Dendritic cell treated with granulocyte-macrophage colony-stimulating factor and Interleukin-4, amounts not matched to agents 40 ng/mL and 50 ng/mL, for 4 days (primary cell): ENCODE measurements around the gene KIF5C.
"Not testable (repeated sequence)": the region's sequence is repeated elsewhere in the genome, so short reads cannot be mapped to it uniquely, and the experiment has no call there.

Experiments
- H3K27ac Mint-ChIP-seq: one replicate; pipeline ENCODE4 v1.8.0; 2022; ENCODE audit warnings: mild to moderate bottlenecking, mixed read lengths
- H3K27me3 Mint-ChIP-seq: one replicate; pipeline ENCODE4 v1.8.0; 2022; ENCODE audit warnings: mild to moderate bottlenecking, mixed read lengths
- H3K36me3 Mint-ChIP-seq: one replicate; pipeline ENCODE4 v1.8.0; 2022; ENCODE audit warnings: low read depth, mixed read lengths
- H3K4me1 Mint-ChIP-seq: one replicate; pipeline ENCODE4 v1.8.0; 2022; ENCODE audit warnings: low read depth, mixed read lengths
- H3K4me3 Mint-ChIP-seq: one replicate; pipeline ENCODE4 v1.8.0; 2022; ENCODE audit warnings: mild to moderate bottlenecking, moderate library complexity, mixed read lengths
- H3K9me3 Mint-ChIP-seq: one replicate; pipeline ENCODE4 v1.8.0; 2022; ENCODE audit warnings: mixed read lengths
- intact Hi-C: fragments of 100-400 bp; cut with micrococcal nuclease; formaldehyde crosslinking; loops from one replicate; pipeline ENCODE4 v1.15.0; 2022

The KIF5C gene

GRCh38 chr2:148968301-148968700, 93.3 kb downstream of the KIF5C start:
- no peaks in the 10 kb centered on the region for H3K27me3 Mint-ChIP-seq
- H3K4me1 Mint-ChIP-seq, result peaks cover 23% of the 10 kb centered on the region
- H3K27ac Mint-ChIP-seq, result no peak overlapping the region
- H3K4me3 Mint-ChIP-seq, result no peak overlapping the region
- no peaks in the 10 kb centered on the region for H3K9me3 Mint-ChIP-seq
- H3K36me3 Mint-ChIP-seq, result no peaks in the 10 kb centered on the region
- intact Hi-C loops, result no loop called here

DNA sequence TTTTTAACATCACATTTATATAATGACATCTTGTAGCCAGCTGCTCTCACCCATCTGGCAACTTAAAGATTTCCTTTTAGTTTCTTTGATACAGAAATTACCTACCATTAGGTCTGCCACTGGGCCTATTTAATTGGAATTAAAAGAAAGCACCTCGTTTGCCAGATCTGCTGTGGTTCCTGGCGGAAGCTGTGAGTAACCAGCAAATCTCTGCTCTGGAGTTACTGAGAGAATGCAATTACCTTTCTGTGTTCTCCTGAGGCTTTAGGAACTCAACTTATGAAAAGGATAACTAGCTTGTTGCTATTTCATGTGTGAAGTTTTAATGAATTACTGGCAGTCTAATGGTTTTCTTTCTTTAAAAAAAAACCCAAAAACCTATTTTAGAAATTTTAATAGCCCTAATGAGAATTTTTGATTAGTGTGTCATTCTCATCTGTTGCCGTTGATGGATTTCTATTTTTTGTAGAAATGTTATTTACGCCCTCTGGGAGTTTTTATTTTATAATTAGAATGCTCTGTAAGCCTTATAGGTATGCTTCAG, 93.8 kb downstream of the KIF5C start:
- no peak overlapping the region for H3K27ac Mint-ChIP-seq
- H3K4me3 Mint-ChIP-seq, result no peak overlapping the region
- intact Hi-C loops, result no loop called here
- peaks cover 23% of the 10 kb centered on the region for H3K4me1 Mint-ChIP-seq
- H3K9me3 Mint-ChIP-seq, result no peaks in the 10 kb centered on the region
- H3K27me3 Mint-ChIP-seq, result no peaks in the 10 kb centered on the region
- H3K36me3 Mint-ChIP-seq, result no peaks in the 10 kb centered on the region

DNA sequence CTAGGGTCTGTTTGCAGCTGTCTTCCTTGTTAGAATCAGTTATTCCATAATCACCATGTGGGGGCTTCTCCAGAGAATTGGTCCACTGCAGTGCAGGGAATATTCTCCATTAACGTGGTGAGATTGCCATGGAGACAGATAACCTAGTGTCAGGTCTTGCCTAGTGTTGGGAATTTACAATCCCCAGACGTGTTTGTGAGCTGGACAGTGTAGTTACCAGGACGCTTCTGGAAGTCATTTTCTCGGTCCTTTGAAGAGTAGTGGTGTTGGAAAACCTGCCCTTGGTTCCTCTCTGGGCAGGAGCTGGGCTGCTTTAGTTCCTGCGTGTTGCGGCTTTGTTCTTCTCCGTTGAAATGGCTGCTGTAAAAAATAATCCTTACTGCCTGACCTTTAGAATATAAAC, 94.6 kb downstream of the KIF5C start:
- Mint-ChIP-seq H3K27ac (no peak overlapping the region), H3K9me3 (no peaks in the 10 kb centered on the region), H3K27me3 (no peaks in the 10 kb centered on the region), H3K4me3 (no peak overlapping the region), H3K4me1 (peaks cover 23% of the 10 kb centered on the region), H3K36me3 (no peaks in the 10 kb centered on the region)
- intact Hi-C loops, result no loop called here

DNA sequence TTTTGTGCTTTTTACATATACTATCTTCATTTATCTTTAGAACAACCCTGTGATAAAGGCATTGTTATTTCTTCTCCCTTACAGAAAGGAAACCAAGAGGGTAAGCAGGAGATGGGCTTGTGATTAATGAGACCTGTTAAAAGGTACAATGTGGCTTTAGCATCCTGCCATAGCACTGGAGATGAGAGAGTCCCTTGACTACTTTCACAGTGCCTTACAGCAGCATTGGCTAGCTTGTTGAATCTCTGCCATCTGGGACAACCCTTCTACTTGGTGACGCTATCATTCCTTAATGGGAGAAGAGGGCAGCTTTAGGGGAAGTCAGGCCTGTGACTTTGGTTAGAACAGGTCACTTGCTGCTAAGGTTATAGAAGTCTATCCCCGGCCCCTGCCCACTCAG, 95.4 kb downstream of the KIF5C start:
- H3K4me3 Mint-ChIP-seq, result no peak overlapping the region
- H3K9me3 Mint-ChIP-seq, result no peaks in the 10 kb centered on the region
- H3K27ac Mint-ChIP-seq, result no peak overlapping the region
- H3K36me3 Mint-ChIP-seq, result no peaks in the 10 kb centered on the region
- H3K4me1 Mint-ChIP-seq, result peaks cover 19% of the 10 kb centered on the region
- intact Hi-C loops, result no loop called here
- no peaks in the 10 kb centered on the region for H3K27me3 Mint-ChIP-seq

DNA sequence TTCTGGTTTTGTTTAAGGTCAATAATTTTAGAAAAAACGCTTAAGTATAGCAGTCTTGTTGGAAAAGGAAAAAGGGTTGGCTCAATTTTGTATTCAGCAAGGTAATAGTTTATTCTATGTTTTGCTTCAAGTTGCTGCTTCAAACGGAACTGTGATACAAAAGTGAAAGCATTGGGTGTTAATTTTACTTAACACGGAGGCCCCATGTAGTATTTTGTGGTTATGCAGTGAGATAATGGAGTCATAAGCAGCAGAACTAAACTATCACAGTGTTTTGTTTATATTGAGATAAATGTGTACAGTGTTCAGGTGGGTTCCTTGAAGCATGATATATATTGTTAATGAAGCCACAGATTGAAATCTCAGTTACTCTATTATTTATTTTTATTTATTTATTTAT, 96.5 kb downstream of the KIF5C start:
- Mint-ChIP-seq H3K4me1 (peaks cover 15% of the 10 kb centered on the region), H3K27ac (no peak overlapping the region), H3K4me3 (no peak overlapping the region), H3K36me3 (no peaks in the 10 kb centered on the region), H3K27me3 (no peaks in the 10 kb centered on the region), H3K9me3 (no peaks in the 10 kb centered on the region)
- intact Hi-C loops, result no loop called here

- H3K27ac Mint-ChIP-seq, result no peak overlapping the region
- no peaks in the 10 kb centered on the region for H3K9me3 Mint-ChIP-seq
- H3K27me3 Mint-ChIP-seq, result no peaks in the 10 kb centered on the region
- H3K4me3 Mint-ChIP-seq, result no peak overlapping the region
- peaks cover 15% of the 10 kb centered on the region for H3K4me1 Mint-ChIP-seq
- no peaks in the 10 kb centered on the region for H3K36me3 Mint-ChIP-seq
- intact Hi-C loops, result no loop called here
These were observed 99.1 kb downstream of the KIF5C start for GRCh38 chr2:148974095-148974494.

GRCh38 chr2:148978026-148978685, 103.1 kb downstream of the KIF5C start:
- Mint-ChIP-seq H3K36me3 (no peaks in the 10 kb centered on the region), H3K9me3 (no peaks in the 10 kb centered on the region), H3K4me1 (peaks cover 16% of the 10 kb centered on the region), H3K4me3 (no peak overlapping the region), H3K27ac (no peak overlapping the region), H3K27me3 (no peaks in the 10 kb centered on the region)
- intact Hi-C loops, result no loop called here

DNA sequence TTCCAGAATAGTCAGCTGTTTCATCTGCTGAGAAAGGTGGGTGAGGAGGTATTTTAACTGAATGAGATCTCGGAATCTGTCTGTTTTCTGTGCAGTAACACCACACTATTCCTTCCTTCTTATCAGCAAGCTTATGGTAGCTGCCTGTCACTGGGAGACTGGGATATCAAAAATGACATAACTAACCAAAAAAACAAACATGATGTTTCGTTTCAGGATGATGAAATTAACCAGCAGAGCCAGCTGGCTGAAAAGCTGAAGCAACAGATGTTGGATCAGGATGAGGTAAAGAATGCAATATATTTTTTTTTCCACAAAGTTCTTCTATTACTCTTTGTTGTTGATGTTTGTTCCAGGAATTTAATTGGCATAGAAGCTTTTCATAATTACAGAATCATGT, 103.7 kb downstream of the KIF5C start:
- intact Hi-C loops, result no loop called here
- Mint-ChIP-seq H3K27ac (no peak overlapping the region), H3K4me3 (no peak overlapping the region), H3K9me3 (no peaks in the 10 kb centered on the region), H3K4me1 (peaks cover 16% of the 10 kb centered on the region), H3K36me3 (no peaks in the 10 kb centered on the region), H3K27me3 (no peaks in the 10 kb centered on the region)

- Mint-ChIP-seq H3K36me3 (no peaks in the 10 kb centered on the region), H3K4me3 (no peak overlapping the region), H3K9me3 (no peaks in the 10 kb centered on the region), H3K4me1 (peaks cover 16% of the 10 kb centered on the region), H3K27me3 (no peaks in the 10 kb centered on the region), H3K27ac (no peak overlapping the region)
- intact Hi-C loops, result no loop called here
These were observed 104.3 kb downstream of the KIF5C start for GRCh38 chr2:148979164-148979918.

GRCh38 chr2:148979919-148980277, 104.9 kb downstream of the KIF5C start:
- Mint-ChIP-seq H3K4me3 (no peak overlapping the region), H3K27ac (no peak overlapping the region), H3K27me3 (no peaks in the 10 kb centered on the region), H3K4me1 (peaks cover 16% of the 10 kb centered on the region), H3K36me3 (no peaks in the 10 kb centered on the region), H3K9me3 (no peaks in the 10 kb centered on the region)
- intact Hi-C loops, result no loop called here

GRCh38 chr2:148980496-148980895, 105.5 kb downstream of the KIF5C start:
- H3K9me3 Mint-ChIP-seq, H3K4me3 Mint-ChIP-seq, H3K36me3 Mint-ChIP-seq, H3K27ac Mint-ChIP-seq, intact Hi-C loops, H3K27me3 Mint-ChIP-seq: not testable (repeated sequence)
- peaks cover 13% of the 10 kb centered on the region for H3K4me1 Mint-ChIP-seq

DNA sequence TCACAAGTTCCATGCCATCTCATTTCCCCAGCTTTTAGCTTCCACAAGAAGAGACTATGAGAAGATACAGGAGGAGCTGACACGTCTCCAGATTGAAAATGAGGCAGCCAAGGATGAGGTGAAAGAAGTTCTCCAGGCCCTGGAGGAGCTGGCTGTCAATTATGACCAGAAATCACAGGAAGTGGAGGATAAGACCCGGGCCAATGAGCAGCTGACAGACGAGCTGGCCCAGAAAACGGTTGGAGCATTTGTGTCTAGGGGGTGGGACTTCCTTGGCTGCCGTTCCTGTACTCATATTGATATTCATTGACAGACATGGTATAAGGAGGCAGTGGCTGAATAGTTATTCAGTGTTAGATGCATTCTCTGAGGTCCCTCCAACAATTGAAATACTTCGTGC, 106.3 kb downstream of the KIF5C start:
- Mint-ChIP-seq H3K27ac (no peak overlapping the region), H3K9me3 (no peaks in the 10 kb centered on the region), H3K4me3 (no peak overlapping the region), H3K36me3 (no peaks in the 10 kb centered on the region), H3K27me3 (no peaks in the 10 kb centered on the region), H3K4me1 (peaks cover 7% of the 10 kb centered on the region)
- intact Hi-C loops, result no loop called here

DNA sequence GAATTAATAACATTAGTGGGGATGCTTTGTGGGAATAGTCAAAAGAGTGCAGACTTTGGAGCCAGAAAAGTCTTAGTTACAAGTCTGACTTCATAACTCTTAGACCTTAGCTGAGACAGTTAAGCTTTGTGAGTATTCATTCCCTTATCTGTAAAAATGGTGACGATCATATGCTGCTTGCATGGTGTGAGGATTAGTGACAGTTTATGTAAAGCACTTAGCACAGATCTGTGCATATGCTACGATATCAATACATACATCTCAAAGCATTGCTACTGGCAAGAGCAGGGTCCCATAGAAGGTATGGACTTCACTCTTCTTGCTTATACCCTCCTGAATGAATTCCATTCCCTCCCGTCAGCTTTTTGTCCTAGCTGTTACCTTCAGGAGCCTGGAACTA, 106.8 kb downstream of the KIF5C start:
- no peaks in the 10 kb centered on the region for H3K27me3 Mint-ChIP-seq
- no peak overlapping the region for H3K27ac Mint-ChIP-seq
- H3K4me3 Mint-ChIP-seq, result no peak overlapping the region
- intact Hi-C loops, result no loop called here
- no peaks in the 10 kb centered on the region for H3K9me3 Mint-ChIP-seq
- H3K36me3 Mint-ChIP-seq, result no peaks in the 10 kb centered on the region
- H3K4me1 Mint-ChIP-seq, result peaks cover 7% of the 10 kb centered on the region

DNA sequence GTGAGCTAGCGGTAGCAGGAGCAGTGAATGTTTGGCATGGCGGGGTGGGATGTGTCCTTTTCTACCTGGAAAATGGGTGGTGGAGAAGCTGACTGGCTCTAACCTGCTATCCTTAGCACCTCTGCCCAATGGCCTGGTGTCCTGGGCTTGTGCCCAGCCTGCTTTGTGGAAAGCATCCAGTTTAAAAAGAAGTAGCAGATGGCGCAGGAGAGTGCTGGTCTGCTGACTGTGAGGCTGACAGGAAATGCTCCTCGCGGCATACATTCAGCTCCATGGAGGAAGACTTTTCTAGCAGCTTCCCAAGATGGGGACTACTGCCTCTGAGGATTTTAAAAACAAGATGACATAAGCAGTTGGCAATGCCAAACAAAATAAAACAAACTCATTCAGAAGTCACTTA, 107.3 kb downstream of the KIF5C start:
- intact Hi-C loops, result no loop called here
- H3K27ac Mint-ChIP-seq, result no peak overlapping the region
- no peaks in the 10 kb centered on the region for H3K9me3 Mint-ChIP-seq
- no peaks in the 10 kb centered on the region for H3K27me3 Mint-ChIP-seq
- H3K4me3 Mint-ChIP-seq, result no peak overlapping the region
- H3K36me3 Mint-ChIP-seq, result no peaks in the 10 kb centered on the region
- H3K4me1 Mint-ChIP-seq, result peaks cover 11% of the 10 kb centered on the region

DNA sequence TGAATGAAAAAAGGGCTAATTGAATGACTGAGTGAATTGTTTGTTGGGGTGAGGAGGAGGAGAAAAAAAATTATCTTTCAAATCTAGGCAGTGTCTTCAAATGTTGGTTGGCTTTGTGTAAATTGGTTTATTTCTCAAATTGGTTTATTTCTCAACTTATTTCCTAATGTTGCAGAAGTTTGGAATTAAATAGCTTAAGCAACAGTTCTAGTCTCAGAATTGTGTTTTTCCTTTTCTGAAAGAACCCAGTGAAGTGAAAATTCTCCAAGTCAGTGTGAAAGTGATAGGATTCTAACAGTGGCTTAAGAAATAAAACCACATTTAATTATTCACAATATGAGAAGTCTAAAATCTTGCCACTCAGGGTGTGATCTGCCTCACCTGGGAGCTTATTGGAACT, 108.9 kb downstream of the KIF5C start:
- Mint-ChIP-seq H3K9me3 (no peaks in the 10 kb centered on the region), H3K27ac (no peak overlapping the region), H3K36me3 (no peaks in the 10 kb centered on the region), H3K4me3 (no peak overlapping the region), H3K4me1 (peaks cover 16% of the 10 kb centered on the region), H3K27me3 (no peaks in the 10 kb centered on the region)
- intact Hi-C loops, result no loop called here
